GM23338 (cell line): ENCODE results near the gene DCBLD1. TPM values are rescaled to one million over a fixed set of nuclear protein-coding genes. Genes with fewer than 3 reads are reported as not detected.

Experiments used
- ATAC-seq: fragments of 200-7000 bp; cut with Tn5 transposase; 3 replicates; pipeline ENCODE4 v1.9.1; 2020
- DNase-seq: peaks from one replicate; pipeline ENCODE4 v3.0.0-alpha.2; 2015; ENCODE audit warnings: low spot score
- H2AFZ ChIP-seq: fragments of 200-600 bp; sonication (generic); 2 replicates; pipeline ENCODE4 v1.8.0; 2016; ENCODE audit warnings: antibody characterized with exemption, mild to moderate bottlenecking, moderate library complexity
- H3F3A ChIP-seq: fragments of 200-600 bp; sonication (generic); replicated peaks from 2 replicates; pipeline ENCODE4 v1.8.0; 2017; ENCODE audit warnings: antibody characterized with exemption, mixed run types, low read depth
- H3K27ac ChIP-seq: fragments of 200-600 bp; sonication (generic); 2 replicates; pipeline ENCODE4 v1.6.1; 2016; ENCODE audit warnings: low read depth
- H3K27me3 ChIP-seq: fragments of 200-600 bp; sonication (generic); 2 replicates; pipeline ENCODE4 v1.8.0; 2016; ENCODE audit warnings: mild to moderate bottlenecking, mixed run types, moderate library complexity; ENCODE audit not compliant: insufficient read depth
- H3K36me3 ChIP-seq: fragments of 200-600 bp; sonication (generic); 2 replicates; pipeline ENCODE4 v1.8.0; 2016; ENCODE audit warnings: mild to moderate bottlenecking; ENCODE audit not compliant: insufficient read depth
- H3K4me1 ChIP-seq: fragments of 200-600 bp; sonication (generic); 2 replicates; pipeline ENCODE4 v1.8.0; 2016; ENCODE audit warnings: mild to moderate bottlenecking, moderate library complexity; ENCODE audit not compliant: insufficient read depth
- H3K4me2 ChIP-seq: fragments of 200-600 bp; sonication (generic); 2 replicates; pipeline ENCODE4 v1.7.1; 2017; ENCODE audit warnings: mixed run types
- H3K4me3 ChIP-seq: fragments of 200-600 bp; sonication (generic); 2 replicates; pipeline ENCODE4 v1.6.1; 2016; ENCODE audit warnings: mixed run types
- H3K79me2 ChIP-seq: fragments of 200-600 bp; sonication (generic); replicated peaks from 2 replicates; pipeline ENCODE4 v1.8.0; 2017; ENCODE audit warnings: mild to moderate bottlenecking; ENCODE audit not compliant: insufficient read depth
- H3K9me2 ChIP-seq: fragments of 200-600 bp; sonication (generic); 2 replicates; pipeline ENCODE4 v1.8.0; 2017; ENCODE audit not compliant: insufficient read depth
- H4K20me1 ChIP-seq: fragments of 200-600 bp; sonication (generic); replicated peaks from 2 replicates; pipeline ENCODE4 v1.8.0; 2017; ENCODE audit warnings: mild to moderate bottlenecking; ENCODE audit not compliant: insufficient read depth
- H3K27ac Mint-ChIP-seq: 2 replicates; pipeline ENCODE4 v1.8.0; 2020; ENCODE audit warnings: inconsistent platforms, mild to moderate bottlenecking, moderate library complexity, mixed read lengths
- H3K27me3 Mint-ChIP-seq: 3 replicates; pipeline ENCODE4 v1.8.0; 2022; ENCODE audit warnings: low read depth, mild to moderate bottlenecking, moderate library complexity, mixed read lengths, inconsistent platforms; ENCODE audit not compliant: insufficient read depth, poor library complexity
- H3K36me3 Mint-ChIP-seq: 3 replicates; pipeline ENCODE4 v1.8.0; 2021; ENCODE audit warnings: low read depth, mild to moderate bottlenecking, inconsistent platforms, moderate library complexity, mixed read lengths
- H3K4me1 Mint-ChIP-seq: 3 replicates; pipeline ENCODE4 v1.8.0; 2020; ENCODE audit warnings: mild to moderate bottlenecking, inconsistent platforms, mixed read lengths
- H3K4me3 Mint-ChIP-seq: 3 replicates; pipeline ENCODE4 v1.8.0; 2021; ENCODE audit warnings: moderate library complexity, mild to moderate bottlenecking, inconsistent platforms, mixed read lengths
- H3K9me3 Mint-ChIP-seq: 3 replicates; pipeline ENCODE4 v1.8.0; 2020; ENCODE audit warnings: moderate library complexity, mild to moderate bottlenecking, inconsistent platforms, mixed read lengths
- CREB1 ChIP-seq: fragments of 250-450 bp; sonication (Bioruptor Pico); IDR thresholded peaks from 2 replicates; pipeline ENCODE4 v1.5.0; 2020; ENCODE audit warnings: low read depth, mild to moderate bottlenecking, moderate library complexity
- CTCF ChIP-seq, 2 experiments: fragments of 200-600 bp in 1 of 2; sonication (generic) in 1 of 2; conservative IDR thresholded peaks; 2 replicates each; pipeline versions ENCODE4 v1.5.1 to v1.6.1; 2016 to 2017; ENCODE audit warnings: antibody characterized with exemption in 2 of 2, low read depth in 2 of 2, mild to moderate bottlenecking in 2 of 2, moderate library complexity in 1 of 2
- EZH2 ChIP-seq: fragments of 200-600 bp; sonication (generic); IDR thresholded peaks from one replicate; pipeline ENCODE4 v1.8.0; 2017; ENCODE audit warnings: antibody characterized with exemption, mild to moderate bottlenecking, low read depth; ENCODE audit not compliant: unreplicated experiment
- EZH2phosphoT487 ChIP-seq: fragments of 200-600 bp; sonication (generic); IDR thresholded peaks from one replicate; pipeline ENCODE4 v1.8.1; 2018; ENCODE audit warnings: antibody characterized with exemption; ENCODE audit not compliant: unreplicated experiment
- JUNB ChIP-seq: IDR thresholded peaks from one replicate; pipeline ENCODE4 v1.6.1; 2016; ENCODE audit warnings: antibody characterized with exemption; ENCODE audit not compliant: unreplicated experiment
- NANOG ChIP-seq: IDR thresholded peaks from 2 replicates; pipeline ENCODE4 v1.6.1; 2016; ENCODE audit warnings: antibody characterized with exemption, borderline replicate concordance
- POLR2AphosphoS5 ChIP-seq: IDR thresholded peaks from 2 replicates; pipeline ENCODE4 v1.6.1; 2016; ENCODE audit warnings: antibody characterized with exemption, low read depth
- STAT1 ChIP-seq: IDR thresholded peaks from one replicate; pipeline ENCODE4 v1.6.1; 2016; ENCODE audit warnings: antibody characterized with exemption; ENCODE audit not compliant: unreplicated experiment
- ZNF114 ChIP-seq: fragments of 250-450 bp; sonication (Bioruptor Pico); IDR thresholded peaks from 2 replicates; pipeline ENCODE4 v1.5.0; 2020; ENCODE audit warnings: mild to moderate bottlenecking, moderate library complexity
- ZNF331 ChIP-seq: fragments of 250-450 bp; sonication (Bioruptor Pico); IDR thresholded peaks from 2 replicates; pipeline ENCODE4 v1.5.0; 2020; ENCODE audit warnings: low read depth, mild to moderate bottlenecking, moderate library complexity
- ZNF462 ChIP-seq: fragments of 250-450 bp; sonication (Bioruptor Pico); IDR thresholded peaks from 2 replicates; pipeline ENCODE4 v1.5.0; 2020; ENCODE audit warnings: mild to moderate bottlenecking, moderate library complexity
- polyA plus RNA-seq: library from polyadenylated mRNA; unstranded; fragments of >200 nt; fragmentation: Nextera tagmentation; extraction: Ambion mirVana; gene quantifications from 2 replicates; pipeline ENCODE4 v1.2.1, GENCODE V29; 2016
- total RNA-seq: library from RNA; depleted of rRNA; stranded (reverse); fragments of >200 nt; shearing (Covaris generic); gene quantifications from 2 replicates; pipeline ENCODE4 v1.2.3, GENCODE V29; 2014
- TF ChIP-seq, protein P1 (sequence below): IDR thresholded peaks from 2 replicates; pipeline ENCODE4 v1.6.1; 2016; ENCODE audit warnings: antibody characterized with exemption
- TF ChIP-seq, protein P2 (sequence below): IDR thresholded peaks from one replicate; pipeline ENCODE4 v1.6.1; 2018; ENCODE audit warnings: antibody characterized with exemption; ENCODE audit not compliant: unreplicated experiment

DCBLD1 gene
- total and polyA plus RNA-seq, 2 experiments from 2014 or later = 4.2 to 7.6 TPM

DNA sequence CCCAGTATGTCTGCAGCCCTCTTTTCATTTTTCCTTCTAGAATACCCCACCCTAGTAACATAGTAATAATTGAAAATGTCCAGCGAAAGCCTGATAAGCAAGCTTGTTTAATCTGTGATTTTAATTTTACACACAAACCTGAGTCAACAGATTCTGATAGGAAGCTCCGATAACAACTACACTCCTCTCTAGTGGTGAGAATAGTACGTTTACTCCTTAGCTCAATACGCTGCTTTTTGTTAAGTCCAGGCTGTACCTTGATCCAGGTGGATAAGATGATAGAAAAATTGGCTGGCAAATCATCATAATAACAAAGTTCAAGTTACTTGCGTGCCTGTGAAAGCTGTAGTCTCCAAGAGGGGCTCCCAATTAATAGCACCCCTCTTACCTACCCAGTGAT lies 25.5 kb upstream of the DCBLD1 start:
- Mint-ChIP-seq H3K4me3 (no peak overlapping the region), H3K27me3 (no peaks in the 10 kb centered on the region), H3K36me3 (no peaks in the 10 kb centered on the region), H3K4me1 (peaks cover under 1% of the 10 kb centered on the region; the same call in 1 of the 3 replicates), H3K27ac (no peak overlapping the region), H3K9me3 (no peaks in the 10 kb centered on the region)
- H3K27me3 ChIP-seq = no peaks in the 10 kb centered on the region
- no peak for DNase-seq
- no peak for TF ChIP-seq NANOG
- no peak for TF ChIP-seq CREB1
- no peak for TF ChIP-seq POLR2AphosphoS5
- no peak for TF ChIP-seq ZNF114 (CRISPR knock-in tag)
- TF ChIP-seq EZH2 = no peak
- TF ChIP-seq, protein P1, sequence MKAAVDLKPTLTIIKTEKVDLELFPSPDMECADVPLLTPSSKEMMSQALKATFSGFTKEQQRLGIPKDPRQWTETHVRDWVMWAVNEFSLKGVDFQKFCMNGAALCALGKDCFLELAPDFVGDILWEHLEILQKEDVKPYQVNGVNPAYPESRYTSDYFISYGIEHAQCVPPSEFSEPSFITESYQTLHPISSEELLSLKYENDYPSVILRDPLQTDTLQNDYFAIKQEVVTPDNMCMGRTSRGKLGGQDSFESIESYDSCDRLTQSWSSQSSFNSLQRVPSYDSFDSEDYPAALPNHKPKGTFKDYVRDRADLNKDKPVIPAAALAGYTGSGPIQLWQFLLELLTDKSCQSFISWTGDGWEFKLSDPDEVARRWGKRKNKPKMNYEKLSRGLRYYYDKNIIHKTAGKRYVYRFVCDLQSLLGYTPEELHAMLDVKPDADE = no peak
- no peak for TF ChIP-seq STAT1
- TF ChIP-seq CTCF (conservative IDR thresholded peaks at IDR 0.05; ENCODE audit: low read depth in 2 of 2) = no peak
- TF ChIP-seq ZNF331 (CRISPR knock-in tag) = no peak
- no peak for TF ChIP-seq ZNF462 (CRISPR knock-in tag)
- no peak for TF ChIP-seq EZH2phosphoT487
- no peak for TF ChIP-seq JUNB
- TF ChIP-seq, protein P2, sequence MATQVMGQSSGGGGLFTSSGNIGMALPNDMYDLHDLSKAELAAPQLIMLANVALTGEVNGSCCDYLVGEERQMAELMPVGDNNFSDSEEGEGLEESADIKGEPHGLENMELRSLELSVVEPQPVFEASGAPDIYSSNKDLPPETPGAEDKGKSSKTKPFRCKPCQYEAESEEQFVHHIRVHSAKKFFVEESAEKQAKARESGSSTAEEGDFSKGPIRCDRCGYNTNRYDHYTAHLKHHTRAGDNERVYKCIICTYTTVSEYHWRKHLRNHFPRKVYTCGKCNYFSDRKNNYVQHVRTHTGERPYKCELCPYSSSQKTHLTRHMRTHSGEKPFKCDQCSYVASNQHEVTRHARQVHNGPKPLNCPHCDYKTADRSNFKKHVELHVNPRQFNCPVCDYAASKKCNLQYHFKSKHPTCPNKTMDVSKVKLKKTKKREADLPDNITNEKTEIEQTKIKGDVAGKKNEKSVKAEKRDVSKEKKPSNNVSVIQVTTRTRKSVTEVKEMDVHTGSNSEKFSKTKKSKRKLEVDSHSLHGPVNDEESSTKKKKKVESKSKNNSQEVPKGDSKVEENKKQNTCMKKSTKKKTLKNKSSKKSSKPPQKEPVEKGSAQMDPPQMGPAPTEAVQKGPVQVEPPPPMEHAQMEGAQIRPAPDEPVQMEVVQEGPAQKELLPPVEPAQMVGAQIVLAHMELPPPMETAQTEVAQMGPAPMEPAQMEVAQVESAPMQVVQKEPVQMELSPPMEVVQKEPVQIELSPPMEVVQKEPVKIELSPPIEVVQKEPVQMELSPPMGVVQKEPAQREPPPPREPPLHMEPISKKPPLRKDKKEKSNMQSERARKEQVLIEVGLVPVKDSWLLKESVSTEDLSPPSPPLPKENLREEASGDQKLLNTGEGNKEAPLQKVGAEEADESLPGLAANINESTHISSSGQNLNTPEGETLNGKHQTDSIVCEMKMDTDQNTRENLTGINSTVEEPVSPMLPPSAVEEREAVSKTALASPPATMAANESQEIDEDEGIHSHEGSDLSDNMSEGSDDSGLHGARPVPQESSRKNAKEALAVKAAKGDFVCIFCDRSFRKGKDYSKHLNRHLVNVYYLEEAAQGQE = no peak
- no peaks in the 10 kb centered on the region for H3F3A ChIP-seq
- no peak overlapping the region for H3K27ac ChIP-seq
- H2AFZ ChIP-seq = no peak overlapping the region
- H3K4me1 ChIP-seq = peaks cover 2% of the 10 kb centered on the region; the same call in 1 of the 2 replicates
- H3K4me3 ChIP-seq = no peak overlapping the region
- no peaks in the 10 kb centered on the region for H3K36me3 ChIP-seq
- H3K4me2 ChIP-seq = no peak overlapping the region
- ATAC-seq = no peak
- H4K20me1 ChIP-seq = no peaks in the 10 kb centered on the region
- H3K9me2 ChIP-seq = no peaks in the 10 kb centered on the region
- no peaks in the 10 kb centered on the region for H3K79me2 ChIP-seq
